HepG2 (cell line): ENCODE measurements around the gene KAZALD1. TPM values are rescaled to one million over a fixed set of nuclear protein-coding genes. Genes with fewer than 3 reads are reported as not detected.

Experiments used
- ATAC-seq: fragments of 200-7000 bp; cut with Tn5 transposase; 3 replicates; pipeline ENCODE4 v1.9.1; 2020; ENCODE audit warnings: mild to moderate bottlenecking, moderate library complexity
- BruUV-seq: library from RNA; stranded (reverse); fragments of 400-500 nt; replicated peaks from 2 replicates; lab custom pipeline; 2021; lab: Mats Ljungman, UMichigan
- CTCF ChIA-PET: fragments of 300-600 bp; formaldehyde crosslinking; extraction: SDS; loops from one replicate; lab custom pipeline; 2021; ENCODE audit warnings: low total read pairs, inconsistent platforms, low intra/inter-chr PET ratio; lab: Yijun Ruan, JAX
- POLR2A ChIA-PET: fragments of 350-600 bp; sonication (Branson Sonifier 250); formaldehyde crosslinking; loops from one replicate; lab custom pipeline; 2020; ENCODE audit warnings: antibody characterized with exemption, inconsistent platforms; lab: Yijun Ruan, JAX
- DNase-seq: peaks from one replicate; pipeline ENCODE4 v3.0.0-alpha.2; 2015; ENCODE audit warnings: low spot score
- FAIRE-seq: peaks from 3 replicates; lab custom pipeline; 2011; peaks lifted over from hg19 to GRCh38; lab: Jason Lieb, UNC
- H2AFZ ChIP-seq: one replicate; pipeline ENCODE4 v1.6.1; 2011; ENCODE audit warnings: low read length, inconsistent platforms
- H3K27ac ChIP-seq: fragments of 300-600 bp; 3 replicates; pipeline ENCODE4 v1.8.0; 2011; ENCODE audit warnings: mixed run types, mild to moderate bottlenecking, mixed read lengths, low read length, inconsistent platforms; ENCODE audit not compliant: insufficient read depth; ENCODE audit errors: extremely low read length
- H3K27me3 ChIP-seq, 2 experiments: fragments of 200-600 bp in 1 of 2; 2 replicates in 1 of 2; 3 replicates in 1 of 2; pipeline versions ENCODE4 v1.6.0 to v1.8.0; 2011; ENCODE audit warnings: low read length in 2 of 2, mild to moderate bottlenecking in 2 of 2, moderate library complexity in 2 of 2, inconsistent platforms in 1 of 2; ENCODE audit not compliant: insufficient read depth in 2 of 2, control insufficient read depth in 1 of 2
- H3K36me3 ChIP-seq, 2 experiments: fragments of 200-600 bp in 1 of 2; replicated peaks in 1 of 2; 2 replicates in 1 of 2; 3 replicates in 1 of 2; pipeline versions ENCODE4 v1.5.1 to v1.8.0; 2011; ENCODE audit warnings: low read length in 2 of 2, inconsistent platforms in 1 of 2; ENCODE audit not compliant: insufficient read depth in 2 of 2, control insufficient read depth in 1 of 2
- H3K4me1 ChIP-seq: 2 replicates; pipeline ENCODE4 v1.5.1; 2012; ENCODE audit warnings: low read length, inconsistent platforms; ENCODE audit not compliant: insufficient read depth
- H3K4me2 ChIP-seq: 2 replicates; pipeline ENCODE4 v1.6.0; 2011; ENCODE audit warnings: low read depth, low read length, inconsistent platforms
- H3K4me3 ChIP-seq, 3 experiments: fragments of 200-600 bp in 1 of 3; sonication (generic), shearing (Covaris generic) in 1 of 3; replicated peaks in 1 of 3; 2 replicates each; pipeline ENCODE4 v1.5.1; 2011 to 2016; ENCODE audit warnings: low read length in 3 of 3, inconsistent platforms in 2 of 3, low read depth in 2 of 3, mild to moderate bottlenecking in 2 of 3, control low read depth in 1 of 3, mixed read lengths in 1 of 3; ENCODE audit not compliant: insufficient read depth in 1 of 3
- H3K79me2 ChIP-seq: one replicate; pipeline ENCODE4 v1.6.1; 2011; ENCODE audit warnings: low read length, inconsistent platforms; ENCODE audit not compliant: insufficient read depth
- H3K9ac ChIP-seq: 2 replicates; pipeline ENCODE4 v1.6.0; 2011; ENCODE audit warnings: mild to moderate bottlenecking, low read depth, low read length, inconsistent platforms; ENCODE audit not compliant: insufficient read depth
- H3K9me3 ChIP-seq: 2 replicates; pipeline ENCODE4 v1.5.1; 2012; ENCODE audit warnings: mild to moderate bottlenecking, low read length
- H4K20me1 ChIP-seq: 2 replicates; pipeline ENCODE4 v1.6.0; 2011; ENCODE audit warnings: inconsistent platforms, mild to moderate bottlenecking, low read length, moderate library complexity; ENCODE audit not compliant: insufficient read depth
- E2F2 ChIP-seq: sonication (generic); formaldehyde crosslinking; IDR thresholded peaks from 2 replicates; pipeline ENCODE4 v1.4.0; 2020; ENCODE audit warnings: missing genetic modification reagents, borderline replicate concordance
- RFXAP ChIP-seq: sonication (generic); formaldehyde crosslinking; IDR thresholded peaks from 2 replicates; pipeline ENCODE4 v1.4.0; 2020; ENCODE audit warnings: missing genetic modification reagents, borderline replicate concordance
- SUZ12 ChIP-seq: fragments of 150-350 bp; IDR thresholded peaks from 2 replicates; pipeline ENCODE4 v1.6.1; 2014; ENCODE audit warnings: low read depth, low read length
- TCF7 ChIP-seq: sonication (generic); IDR thresholded peaks from 2 replicates; pipeline ENCODE4 v1.6.1; 2016; ENCODE audit warnings: antibody characterized with exemption, low read depth
- ZNF558 ChIP-seq: sonication (generic); formaldehyde crosslinking; IDR thresholded peaks from 2 replicates; pipeline ENCODE4 v1.9.0; 2022; ENCODE audit warnings: mild to moderate bottlenecking, missing genetic modification reagents, borderline replicate concordance
- ZNF605 ChIP-seq: sonication (generic); formaldehyde crosslinking; IDR thresholded peaks from 2 replicates; pipeline ENCODE4 v1.8.0; 2022; ENCODE audit warnings: mild to moderate bottlenecking, missing genetic modification reagents
- WGBS: methylation state at CpG from one replicate; pipeline ENCODE4 v1.1.6; 2017; ENCODE audit warnings: low lambda C conversion rate; 5-methylcytosine and 5-hydroxymethylcytosine counted together
- in situ Hi-C: cut with HindIII; loops from 2 replicates; pipeline ENCODE4 v1.10.0; 2017; ENCODE audit warnings: low pct_unique_long_range_greater_than_20kb; ENCODE audit not compliant: extremely low pct_ligation_motif_present
- intact Hi-C: fragments of 100-400 bp; cut with micrococcal nuclease; formaldehyde crosslinking; loops from one replicate; pipeline ENCODE4 v1.10.0; 2022; ENCODE audit not compliant: unreplicated experiment
- polyA plus RNA-seq, 8 experiments: library from polyadenylated mRNA; depleted of rRNA in 3 of 8; stranded (reverse) in 7 of 8; unstranded in 1 of 8; fragments of >200 nt; fragmentation: Illumina TruSeq in 4 of 8; extraction: Trizol in 4 of 8; gene quantifications; 2 replicates each; pipeline versions ENCODE4 v1.2.1 to v1.2.3, GENCODE V29; 2011 to 2016; ENCODE audit warnings: low read depth in 4 of 8, missing spikeins in 1 of 8, mixed read lengths in 1 of 8; ENCODE audit not compliant: insufficient read depth in 1 of 8
- total RNA-seq, 5 experiments: library from RNA; depleted of rRNA; stranded (reverse); fragments of >200 nt; fragmentation: Illumina TruSeq; extraction: Trizol; gene quantifications; 2 replicates each; pipeline ENCODE4 v1.2.3, GENCODE V29; 2016; ENCODE audit warnings: low read depth in 1 of 5
- TF ChIP-seq, protein P1 (sequence below): sonication (generic); formaldehyde crosslinking; IDR thresholded peaks from 2 replicates; pipeline ENCODE4 v1.5.0; 2020; ENCODE audit warnings: mild to moderate bottlenecking, missing genetic modification reagents, moderate library complexity
- TF ChIP-seq, protein P2 (sequence below): sonication (generic); formaldehyde crosslinking; IDR thresholded peaks from 2 replicates; pipeline ENCODE4 v1.4.0; 2020; ENCODE audit warnings: missing genetic modification reagents
- TF ChIP-seq, protein P3 (sequence below): sonication (generic); formaldehyde crosslinking; IDR thresholded peaks from 2 replicates; pipeline ENCODE4; 2020; ENCODE audit warnings: missing genetic modification reagents, mild to moderate bottlenecking, borderline replicate concordance

The KAZALD1 gene
- total and polyA plus RNA-seq, 2 of the 13 experiments (the other 11 are each of a cell fraction or from before 2014, with no cell fraction given): 16.7 to 27.7 TPM

- DNase-seq (no peak), ATAC-seq (peak; percentile 7), FAIRE-seq (no peak)
- no TSS peak for BruUV-seq
- WGBS: 5% methylated on average over 2 of the region's 2 CpGs
- H3K9ac ChIP-seq: no peak overlapping the region
- no peaks in the 10 kb centered on the region for H3K9me3 ChIP-seq
- no peak overlapping the region for H2AFZ ChIP-seq
- peak overlapping the region; percentile 30 for H3K4me2 ChIP-seq
- no peaks in the 10 kb centered on the region for H4K20me1 ChIP-seq
- H3K27me3 ChIP-seq: no peaks in the 10 kb centered on the region; a peak in 1 of 5 replicates
- H3K4me3 ChIP-seq: no peak overlapping the region
- CTCF ChIA-PET: interaction anchor here (0.7 to 4.2 kb wide), 6 partner anchors 19 to 101 kb away, joined by 3 to 45 read pairs (median 7); no protein-coding TSS in a partner anchor
- POLR2A ChIA-PET: interaction anchor here (0.9 to 5.9 kb wide), 4 partner anchors 9 to 23 kb away, joined by 3 to 141 read pairs (median 8); partner anchors contain the start of genes KAZALD1, PDZD7 and SFXN3
- peaks cover 9 to 24% of the 10 kb centered on the region in 2 experiments; a peak in 3 of 5 replicates for H3K36me3 ChIP-seq
- in situ Hi-C loops (no loop called here), intact Hi-C loops (loop anchor here (1.0 kb wide), 1 partner anchor 25 kb away; no protein-coding TSS in a partner anchor)
- TF ChIP-seq TCF7 (0 out of 2 replicates have a peak, but pooled peaks have one; percentile 6), ZNF605 (peak; percentile 48; the same call in 1 of the 2 replicates), SUZ12 (no peak)
- H3K4me1 ChIP-seq: peaks cover 45% of the 10 kb centered on the region
- no peak overlapping the region for H3K27ac ChIP-seq
- no peaks in the 10 kb centered on the region for H3K79me2 ChIP-seq
Measured at GRCh38 chr10:101040851-101041250, 20.9 kb upstream of the KAZALD1 start.

DNA sequence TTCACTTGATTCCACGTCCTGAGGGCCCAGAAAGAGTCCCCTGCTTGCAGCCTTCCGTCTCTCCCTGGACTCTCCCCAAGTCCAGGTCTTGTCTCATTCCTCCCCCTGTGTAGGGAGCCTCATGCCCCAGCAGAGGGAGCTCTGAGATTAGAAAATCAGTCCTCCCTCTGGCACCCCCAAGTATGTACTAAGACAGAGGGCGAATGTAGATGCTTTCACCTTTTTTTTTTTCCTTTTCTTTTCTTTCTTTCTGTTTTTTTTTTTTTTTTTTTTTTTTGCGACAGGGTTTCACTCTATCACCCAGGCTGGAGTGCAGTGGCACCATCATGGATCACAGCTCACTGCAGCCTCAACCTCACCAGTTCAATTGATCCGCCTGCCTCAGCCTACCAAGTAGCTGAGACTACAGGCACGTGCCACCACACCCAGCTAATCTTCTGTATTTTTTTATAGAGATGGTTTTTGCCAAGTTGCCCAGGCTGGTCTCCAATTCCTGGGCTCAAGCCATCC lies 20.5 kb upstream of the KAZALD1 start:
- DNase-seq (peak; percentile 81), FAIRE-seq (peak; percentile 83), ATAC-seq (peak; percentile 75)
- no TSS peak for BruUV-seq
- H4K20me1 ChIP-seq: no peaks in the 10 kb centered on the region
- H3K36me3 ChIP-seq: peaks cover 6 to 20% of the 10 kb centered on the region in 2 experiments; a peak in 3 of 5 replicates
- H3K4me2 ChIP-seq: peak overlapping the region; percentile 89
- no peak overlapping the region for H3K4me3 ChIP-seq
- intact Hi-C loops: loop anchor here (1.0 kb wide), 1 partner anchor 25 kb away; no protein-coding TSS in a partner anchor
- POLR2A ChIA-PET: interaction anchor here (0.6 to 5.9 kb wide), 6 partner anchors 9 to 100 kb away, joined by 3 to 141 read pairs (median 8); partner anchors contain the start of genes KAZALD1, PDZD7 and SFXN3
- H3K4me1 ChIP-seq: peaks cover 49% of the 10 kb centered on the region
- H3K27ac ChIP-seq: no peak overlapping the region
- no peak overlapping the region for H3K9ac ChIP-seq
- CTCF ChIA-PET: interaction anchor here (0.6 to 4.2 kb wide), 8 partner anchors 15 to 101 kb away, joined by 3 to 45 read pairs (median 5); no protein-coding TSS in a partner anchor
- in situ Hi-C loops: no loop called here
- no peaks in the 10 kb centered on the region for H3K79me2 ChIP-seq
- H3K27me3 ChIP-seq: no peaks in the 10 kb centered on the region; a peak in 1 of 5 replicates
- no peaks in the 10 kb centered on the region for H3K9me3 ChIP-seq
- no peak overlapping the region for H2AFZ ChIP-seq
- WGBS: 22% methylated on average over 6 of the region's 6 CpGs
- TF ChIP-seq E2F2 (CRISPR knock-in tag) (no peak), RFXAP (CRISPR knock-in tag) (no peak), ZNF558 (CRISPR knock-in tag) (no peak)
- TF ChIP-seq, protein P1, sequence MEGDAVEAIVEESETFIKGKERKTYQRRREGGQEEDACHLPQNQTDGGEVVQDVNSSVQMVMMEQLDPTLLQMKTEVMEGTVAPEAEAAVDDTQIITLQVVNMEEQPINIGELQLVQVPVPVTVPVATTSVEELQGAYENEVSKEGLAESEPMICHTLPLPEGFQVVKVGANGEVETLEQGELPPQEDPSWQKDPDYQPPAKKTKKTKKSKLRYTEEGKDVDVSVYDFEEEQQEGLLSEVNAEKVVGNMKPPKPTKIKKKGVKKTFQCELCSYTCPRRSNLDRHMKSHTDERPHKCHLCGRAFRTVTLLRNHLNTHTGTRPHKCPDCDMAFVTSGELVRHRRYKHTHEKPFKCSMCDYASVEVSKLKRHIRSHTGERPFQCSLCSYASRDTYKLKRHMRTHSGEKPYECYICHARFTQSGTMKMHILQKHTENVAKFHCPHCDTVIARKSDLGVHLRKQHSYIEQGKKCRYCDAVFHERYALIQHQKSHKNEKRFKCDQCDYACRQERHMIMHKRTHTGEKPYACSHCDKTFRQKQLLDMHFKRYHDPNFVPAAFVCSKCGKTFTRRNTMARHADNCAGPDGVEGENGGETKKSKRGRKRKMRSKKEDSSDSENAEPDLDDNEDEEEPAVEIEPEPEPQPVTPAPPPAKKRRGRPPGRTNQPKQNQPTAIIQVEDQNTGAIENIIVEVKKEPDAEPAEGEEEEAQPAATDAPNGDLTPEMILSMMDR: peak; percentile 90
- TF ChIP-seq, protein P2, sequence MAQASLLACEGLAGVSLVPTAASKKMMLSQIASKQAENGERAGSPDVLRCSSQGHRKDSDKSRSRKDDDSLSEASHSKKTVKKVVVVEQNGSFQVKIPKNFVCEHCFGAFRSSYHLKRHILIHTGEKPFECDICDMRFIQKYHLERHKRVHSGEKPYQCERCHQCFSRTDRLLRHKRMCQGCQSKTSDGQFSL (CRISPR knock-in tag): 0 out of 2 replicates have a peak, but pooled peaks have one; percentile 43
- TF ChIP-seq, protein P3, sequence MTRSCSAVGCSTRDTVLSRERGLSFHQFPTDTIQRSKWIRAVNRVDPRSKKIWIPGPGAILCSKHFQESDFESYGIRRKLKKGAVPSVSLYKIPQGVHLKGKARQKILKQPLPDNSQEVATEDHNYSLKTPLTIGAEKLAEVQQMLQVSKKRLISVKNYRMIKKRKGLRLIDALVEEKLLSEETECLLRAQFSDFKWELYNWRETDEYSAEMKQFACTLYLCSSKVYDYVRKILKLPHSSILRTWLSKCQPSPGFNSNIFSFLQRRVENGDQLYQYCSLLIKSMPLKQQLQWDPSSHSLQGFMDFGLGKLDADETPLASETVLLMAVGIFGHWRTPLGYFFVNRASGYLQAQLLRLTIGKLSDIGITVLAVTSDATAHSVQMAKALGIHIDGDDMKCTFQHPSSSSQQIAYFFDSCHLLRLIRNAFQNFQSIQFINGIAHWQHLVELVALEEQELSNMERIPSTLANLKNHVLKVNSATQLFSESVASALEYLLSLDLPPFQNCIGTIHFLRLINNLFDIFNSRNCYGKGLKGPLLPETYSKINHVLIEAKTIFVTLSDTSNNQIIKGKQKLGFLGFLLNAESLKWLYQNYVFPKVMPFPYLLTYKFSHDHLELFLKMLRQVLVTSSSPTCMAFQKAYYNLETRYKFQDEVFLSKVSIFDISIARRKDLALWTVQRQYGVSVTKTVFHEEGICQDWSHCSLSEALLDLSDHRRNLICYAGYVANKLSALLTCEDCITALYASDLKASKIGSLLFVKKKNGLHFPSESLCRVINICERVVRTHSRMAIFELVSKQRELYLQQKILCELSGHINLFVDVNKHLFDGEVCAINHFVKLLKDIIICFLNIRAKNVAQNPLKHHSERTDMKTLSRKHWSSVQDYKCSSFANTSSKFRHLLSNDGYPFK (CRISPR knock-in tag): 0 out of 2 replicates have a peak, but pooled peaks have one; percentile 23
